HepG2 (cell line): Measurements from ENCODE around the gene SCAI.

Experiments used
- ERF ChIP-seq: IDR thresholded peaks from 2 replicates; pipeline ENCODE4 v1.6.1; 2018; ENCODE audit warnings: missing biosample characterization, missing genetic modification reagents
- HNRNPH1 ChIP-seq: fragments of 200-400 bp; formaldehyde crosslinking; optimal IDR thresholded peaks from 2 replicates; pipeline ENCODE3; 2017; ENCODE audit warnings: mild to moderate bottlenecking, low read depth, low read length
- JUN ChIP-seq: sonication (generic); formaldehyde crosslinking; IDR thresholded peaks from 2 replicates; pipeline ENCODE4 v1.4.0; 2020; ENCODE audit warnings: mild to moderate bottlenecking, missing genetic modification reagents
- NR2C2 ChIP-seq: sonication (generic); formaldehyde crosslinking; IDR thresholded peaks from 2 replicates; pipeline ENCODE4 v1.4.0; 2020; ENCODE audit warnings: missing genetic modification reagents, mild to moderate bottlenecking, moderate library complexity, borderline replicate concordance
- POLR2G ChIP-seq: fragments of 200-400 bp; formaldehyde crosslinking; IDR thresholded peaks from 2 replicates; pipeline ENCODE4 v1.6.1; 2018; ENCODE audit warnings: mild to moderate bottlenecking, low read depth, low read length, moderate library complexity
- TAF1 ChIP-seq: sonication (generic); formaldehyde crosslinking; IDR thresholded peaks from 2 replicates; pipeline ENCODE4 v1.4.0; 2020; ENCODE audit warnings: missing genetic modification reagents
- U2AF2 ChIP-seq: fragments of 200-400 bp; formaldehyde crosslinking; IDR thresholded peaks from 2 replicates; pipeline ENCODE4 v1.6.1; 2017; ENCODE audit warnings: low read depth, mild to moderate bottlenecking, low read length
- ZNF296 ChIP-seq: sonication (generic); formaldehyde crosslinking; conservative IDR thresholded peaks from 2 replicates; pipeline ENCODE4 v1.5.0; 2020; ENCODE audit warnings: mild to moderate bottlenecking, missing genetic modification reagents
- ZNF501 ChIP-seq: sonication (generic); formaldehyde crosslinking; IDR thresholded peaks from 2 replicates; pipeline ENCODE4 v1.5.1; 2020; ENCODE audit warnings: mild to moderate bottlenecking, moderate library complexity, missing genetic modification reagents
- TF ChIP-seq, protein P1 (sequence below): sonication (generic); formaldehyde crosslinking; IDR thresholded peaks from 2 replicates; pipeline ENCODE4 v1.5.0; 2020; ENCODE audit warnings: mild to moderate bottlenecking, missing genetic modification reagents, moderate library complexity
- TF ChIP-seq, protein P2 (sequence below): sonication (generic); formaldehyde crosslinking; IDR thresholded peaks from 2 replicates; pipeline ENCODE4 v1.4.0; 2020; ENCODE audit warnings: missing genetic modification reagents

GRCh38 chr9:124949387-124949786, 193.9 kb downstream of the SCAI start:
- no peak for TF ChIP-seq ERF (CRISPR knock-in tag)
- no peak for TF ChIP-seq ZNF296 (CRISPR knock-in tag)
- TF ChIP-seq JUN (CRISPR knock-in tag) = no peak
- TF ChIP-seq TAF1 = no peak
- TF ChIP-seq, protein P1, sequence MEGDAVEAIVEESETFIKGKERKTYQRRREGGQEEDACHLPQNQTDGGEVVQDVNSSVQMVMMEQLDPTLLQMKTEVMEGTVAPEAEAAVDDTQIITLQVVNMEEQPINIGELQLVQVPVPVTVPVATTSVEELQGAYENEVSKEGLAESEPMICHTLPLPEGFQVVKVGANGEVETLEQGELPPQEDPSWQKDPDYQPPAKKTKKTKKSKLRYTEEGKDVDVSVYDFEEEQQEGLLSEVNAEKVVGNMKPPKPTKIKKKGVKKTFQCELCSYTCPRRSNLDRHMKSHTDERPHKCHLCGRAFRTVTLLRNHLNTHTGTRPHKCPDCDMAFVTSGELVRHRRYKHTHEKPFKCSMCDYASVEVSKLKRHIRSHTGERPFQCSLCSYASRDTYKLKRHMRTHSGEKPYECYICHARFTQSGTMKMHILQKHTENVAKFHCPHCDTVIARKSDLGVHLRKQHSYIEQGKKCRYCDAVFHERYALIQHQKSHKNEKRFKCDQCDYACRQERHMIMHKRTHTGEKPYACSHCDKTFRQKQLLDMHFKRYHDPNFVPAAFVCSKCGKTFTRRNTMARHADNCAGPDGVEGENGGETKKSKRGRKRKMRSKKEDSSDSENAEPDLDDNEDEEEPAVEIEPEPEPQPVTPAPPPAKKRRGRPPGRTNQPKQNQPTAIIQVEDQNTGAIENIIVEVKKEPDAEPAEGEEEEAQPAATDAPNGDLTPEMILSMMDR (CRISPR knock-in tag) = no peak
- TF ChIP-seq HNRNPH1 = no peak
- TF ChIP-seq U2AF2 = no peak
- TF ChIP-seq ZNF501 (CRISPR knock-in tag) = no peak
- TF ChIP-seq NR2C2 (CRISPR knock-in tag) = no peak
- no peak for TF ChIP-seq POLR2G
- TF ChIP-seq, protein P2, sequence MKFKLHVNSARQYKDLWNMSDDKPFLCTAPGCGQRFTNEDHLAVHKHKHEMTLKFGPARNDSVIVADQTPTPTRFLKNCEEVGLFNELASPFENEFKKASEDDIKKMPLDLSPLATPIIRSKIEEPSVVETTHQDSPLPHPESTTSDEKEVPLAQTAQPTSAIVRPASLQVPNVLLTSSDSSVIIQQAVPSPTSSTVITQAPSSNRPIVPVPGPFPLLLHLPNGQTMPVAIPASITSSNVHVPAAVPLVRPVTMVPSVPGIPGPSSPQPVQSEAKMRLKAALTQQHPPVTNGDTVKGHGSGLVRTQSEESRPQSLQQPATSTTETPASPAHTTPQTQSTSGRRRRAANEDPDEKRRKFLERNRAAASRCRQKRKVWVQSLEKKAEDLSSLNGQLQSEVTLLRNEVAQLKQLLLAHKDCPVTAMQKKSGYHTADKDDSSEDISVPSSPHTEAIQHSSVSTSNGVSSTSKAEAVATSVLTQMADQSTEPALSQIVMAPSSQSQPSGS (CRISPR knock-in tag) = no peak
